ENCODE results near the gene RFX4. TPM values are rescaled to one million over a fixed set of nuclear protein-coding genes. Genes with fewer than 3 reads are reported as not detected.

Gene RFX4
- total and polyA plus RNA-seq, 10 of the 15 experiments (the other 5 are each of a cell fraction or from before 2014, with no cell fraction given): 0.02 to 0.23 TPM; not detected in 8

DNA sequence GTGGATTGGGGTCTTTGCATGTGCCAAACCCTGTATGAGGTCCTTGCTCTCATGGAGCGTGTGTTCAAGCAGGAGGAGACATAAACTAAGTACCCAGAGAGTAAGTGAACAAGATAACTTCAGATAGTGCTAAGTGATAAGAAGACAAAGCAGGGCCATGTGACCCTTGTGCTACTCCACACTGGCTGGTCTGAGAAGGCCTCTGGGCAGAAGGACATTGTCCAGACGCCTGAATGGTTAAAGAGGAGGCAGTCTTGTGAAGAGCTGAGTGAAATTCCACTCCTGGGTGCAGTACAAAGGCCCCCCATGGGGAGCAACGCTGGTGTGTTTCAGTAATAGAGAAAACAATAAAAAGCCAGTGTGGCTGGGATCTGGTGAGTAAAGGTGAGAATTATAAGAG lies 98.4 kb downstream of the RFX4 start:
- DNase-seq (ENCODE audit: low read depth, low spot score) (no peak), ATAC-seq (no peak), FAIRE-seq (no peak)
- in situ Hi-C loops (cut with MboI) (no loop called here), intact Hi-C loops (cut with micrococcal nuclease; ENCODE audit: unreplicated experiment) (loop anchor here (5.0 kb wide), 2 partner anchors 161 to 236 kb away; no protein-coding TSS in a partner anchor)
- H3K9me3 ChIP-seq (replicated peaks; ENCODE audit: control insufficient read depth, insufficient read depth, low read length): no peaks in the 10 kb centered on the region
- ChIA-PET CTCF (no interaction called here), RAD21 (ENCODE audit: unreplicated experiment) (no interaction called here), SMC1A (ENCODE audit: uncharacterized antibody, unreplicated experiment) (no interaction called here), POLR2A (interaction anchor here (0.6 kb wide), 1 partner anchor 68 kb away, joined by 3 read pairs; no protein-coding TSS in a partner anchor)
- H3K36me3 ChIP-seq (ENCODE audit: control insufficient read depth in 2 of 2, insufficient read depth in 2 of 2, low read length in 1 of 2): no peaks in the 10 kb centered on the region
- 3% methylated on average over 3 of the region's 3 CpGs for WGBS (ENCODE audit: insufficient coverage, insufficient replicate concordance, low lambda C conversion rate, missing lambda C conversion rate)
- H3K79me2 ChIP-seq (ENCODE audit: control insufficient read depth, insufficient read depth, low read length): no peaks in the 10 kb centered on the region
- H2AFZ ChIP-seq (ENCODE audit: control insufficient read depth, low read depth, low read length): no peak overlapping the region
- H4K20me1 ChIP-seq (ENCODE audit: control insufficient read depth, insufficient read depth): no peaks in the 10 kb centered on the region
- no peaks in the 10 kb centered on the region for H3K27me3 ChIP-seq (replicated peaks in 1 of 2; ENCODE audit: control insufficient read depth in 2 of 2, insufficient read depth in 2 of 2, low read length in 1 of 2)
- no peak overlapping the region for H3K4me2 ChIP-seq (ENCODE audit: control insufficient read depth, insufficient read depth)
- no TSS peak for BruUV-seq (replicated peaks)
- no peak overlapping the region for H3K9ac ChIP-seq (ENCODE audit: control insufficient read depth, insufficient read depth, low read length)
- TF ChIP-seq, protein P1, sequence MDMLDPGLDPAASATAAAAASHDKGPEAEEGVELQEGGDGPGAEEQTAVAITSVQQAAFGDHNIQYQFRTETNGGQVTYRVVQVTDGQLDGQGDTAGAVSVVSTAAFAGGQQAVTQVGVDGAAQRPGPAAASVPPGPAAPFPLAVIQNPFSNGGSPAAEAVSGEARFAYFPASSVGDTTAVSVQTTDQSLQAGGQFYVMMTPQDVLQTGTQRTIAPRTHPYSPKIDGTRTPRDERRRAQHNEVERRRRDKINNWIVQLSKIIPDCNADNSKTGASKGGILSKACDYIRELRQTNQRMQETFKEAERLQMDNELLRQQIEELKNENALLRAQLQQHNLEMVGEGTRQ (IDR thresholded peaks at IDR 0.05; ENCODE audit: borderline replicate concordance, low read depth, low read length): no peak
- TF ChIP-seq KDM1A (IDR thresholded peaks at IDR 0.05; ENCODE audit: borderline replicate concordance) (no peak), ZNF207 (IDR thresholded peaks at IDR 0.05; ENCODE audit: borderline replicate concordance) (no peak), CBX3 (IDR thresholded peaks at IDR 0.05; ENCODE audit: borderline replicate concordance, low read depth) (no peak)
- TF ChIP-seq, protein P2, sequence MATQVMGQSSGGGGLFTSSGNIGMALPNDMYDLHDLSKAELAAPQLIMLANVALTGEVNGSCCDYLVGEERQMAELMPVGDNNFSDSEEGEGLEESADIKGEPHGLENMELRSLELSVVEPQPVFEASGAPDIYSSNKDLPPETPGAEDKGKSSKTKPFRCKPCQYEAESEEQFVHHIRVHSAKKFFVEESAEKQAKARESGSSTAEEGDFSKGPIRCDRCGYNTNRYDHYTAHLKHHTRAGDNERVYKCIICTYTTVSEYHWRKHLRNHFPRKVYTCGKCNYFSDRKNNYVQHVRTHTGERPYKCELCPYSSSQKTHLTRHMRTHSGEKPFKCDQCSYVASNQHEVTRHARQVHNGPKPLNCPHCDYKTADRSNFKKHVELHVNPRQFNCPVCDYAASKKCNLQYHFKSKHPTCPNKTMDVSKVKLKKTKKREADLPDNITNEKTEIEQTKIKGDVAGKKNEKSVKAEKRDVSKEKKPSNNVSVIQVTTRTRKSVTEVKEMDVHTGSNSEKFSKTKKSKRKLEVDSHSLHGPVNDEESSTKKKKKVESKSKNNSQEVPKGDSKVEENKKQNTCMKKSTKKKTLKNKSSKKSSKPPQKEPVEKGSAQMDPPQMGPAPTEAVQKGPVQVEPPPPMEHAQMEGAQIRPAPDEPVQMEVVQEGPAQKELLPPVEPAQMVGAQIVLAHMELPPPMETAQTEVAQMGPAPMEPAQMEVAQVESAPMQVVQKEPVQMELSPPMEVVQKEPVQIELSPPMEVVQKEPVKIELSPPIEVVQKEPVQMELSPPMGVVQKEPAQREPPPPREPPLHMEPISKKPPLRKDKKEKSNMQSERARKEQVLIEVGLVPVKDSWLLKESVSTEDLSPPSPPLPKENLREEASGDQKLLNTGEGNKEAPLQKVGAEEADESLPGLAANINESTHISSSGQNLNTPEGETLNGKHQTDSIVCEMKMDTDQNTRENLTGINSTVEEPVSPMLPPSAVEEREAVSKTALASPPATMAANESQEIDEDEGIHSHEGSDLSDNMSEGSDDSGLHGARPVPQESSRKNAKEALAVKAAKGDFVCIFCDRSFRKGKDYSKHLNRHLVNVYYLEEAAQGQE (IDR thresholded peaks at IDR 0.05; ENCODE audit: low read depth, low read length): no peak
- no peaks in the 10 kb centered on the region for H3K4me1 ChIP-seq (ENCODE audit: control insufficient read depth, insufficient read depth, low read length)
- H3K27ac ChIP-seq (ENCODE audit: control insufficient read depth, insufficient read depth): no peak overlapping the region
- no peak overlapping the region for H3K4me3 ChIP-seq

All from GM12878 (cell line).